ENCODE measurements around the gene PPM1L.
"Not testable (repeated sequence)": the region's sequence is repeated elsewhere in the genome, so short reads cannot be mapped to it uniquely, and the experiment has no call there.

PPM1L gene

DNA sequence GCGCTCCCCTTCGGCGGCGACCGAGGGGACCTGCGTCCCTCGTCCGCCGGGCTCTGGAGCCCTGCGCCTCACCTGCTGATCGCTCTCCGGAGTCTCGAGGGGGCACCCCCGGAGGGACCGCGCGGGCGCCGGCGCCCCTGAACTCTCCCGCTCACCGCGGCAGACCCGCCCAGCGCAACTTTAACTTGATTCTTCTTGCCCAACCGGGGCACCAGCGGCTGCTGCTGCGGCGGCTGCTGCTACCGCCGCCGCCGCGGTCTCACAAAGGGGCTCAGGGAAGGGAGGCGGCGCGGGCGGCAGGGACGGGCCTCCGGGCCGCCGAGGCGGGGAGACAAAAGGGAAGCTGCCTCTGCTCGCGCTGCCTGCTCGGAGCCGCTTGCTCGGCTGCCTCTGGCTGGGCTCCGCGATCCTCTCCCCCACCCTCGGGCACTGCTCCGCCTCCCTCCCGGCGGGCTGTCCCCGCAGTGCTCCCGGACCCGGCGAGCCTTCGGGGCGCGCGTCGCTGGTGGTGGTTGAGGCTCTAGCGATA is at the start of gene PPM1L:
PPM1L (plus strand) TSS at position 456 of the 529 bp plus-strand sequence.
- Histone ChIP-seq H3K27me3 (ENCODE audit: control insufficient read depth in 5 of 5, insufficient read depth in 4 of 5, low read length in 5 of 5) (no peaks in the 10 kb centered on the region), H3K9ac (ENCODE audit: low read length in 5 of 5) (peak within 1 kb of the TSS; percentile 73 to 93 (median 88)), H3K9me3 (ENCODE audit: control insufficient read depth in 5 of 5, low read length in 5 of 5) (no peaks in the 10 kb centered on the region), H3K36me3 (ENCODE audit: control insufficient read depth in 5 of 5, insufficient read depth in 5 of 5, low read length in 5 of 5) (no peaks in the 10 kb centered on the region), H3K27ac (ENCODE audit: low read depth, low read length) (peak within 1 kb of the TSS; percentile 92), H3K4me3 (ENCODE audit: low read depth in 1 of 5, low read length in 5 of 5) (peak within 1 kb of the TSS; percentile 72 to 97 (median 86)), H3K4me1 (ENCODE audit: control insufficient read depth in 5 of 5, insufficient read depth in 5 of 5, low read length in 5 of 5) (peaks cover 4 to 44% (median 38%) of the 10 kb centered on the region in 5 donors)

- H3K4me3 ChIP-seq (ENCODE audit: low read depth in 1 of 5, low read length in 5 of 5), result no peak overlapping the region
- peaks cover 0 to 3% (median 0%) of the 10 kb centered on the region in 5 donors for H3K27me3 ChIP-seq (ENCODE audit: control insufficient read depth in 5 of 5, insufficient read depth in 4 of 5, low read length in 5 of 5)
- no peak overlapping the region for H3K27ac ChIP-seq (ENCODE audit: low read depth, low read length)
- no peak overlapping the region for H3K9ac ChIP-seq (ENCODE audit: low read length in 5 of 5)
- no peaks in the 10 kb centered on the region for H3K4me1 ChIP-seq (ENCODE audit: control insufficient read depth in 5 of 5, insufficient read depth in 5 of 5, low read length in 5 of 5)
- no peaks in the 10 kb centered on the region for H3K36me3 ChIP-seq (ENCODE audit: control insufficient read depth in 5 of 5, insufficient read depth in 5 of 5, low read length in 5 of 5)
- H3K9me3 ChIP-seq (ENCODE audit: control insufficient read depth in 5 of 5, low read length in 5 of 5), result no peaks in the 10 kb centered on the region
These were observed 48.7 kb upstream of the PPM1L start for GRCh38 chr3:160707187-160707794.

GRCh38 chr3:160709477-160710182 is 46.4 kb upstream of the PPM1L start:
- Histone ChIP-seq H3K9ac (ENCODE audit: low read length in 5 of 5) (no peak overlapping the region), H3K36me3 (ENCODE audit: control insufficient read depth in 5 of 5, insufficient read depth in 5 of 5, low read length in 5 of 5) (no peaks in the 10 kb centered on the region), H3K27me3 (ENCODE audit: control insufficient read depth in 5 of 5, insufficient read depth in 4 of 5, low read length in 5 of 5) (peaks cover 0 to 3% (median 0%) of the 10 kb centered on the region in 5 donors), H3K27ac (ENCODE audit: low read depth, low read length) (no peak overlapping the region), H3K4me3 (ENCODE audit: low read depth in 1 of 5, low read length in 5 of 5) (no peak overlapping the region), H3K9me3 (ENCODE audit: control insufficient read depth in 5 of 5, low read length in 5 of 5) (no peaks in the 10 kb centered on the region), H3K4me1 (ENCODE audit: control insufficient read depth in 5 of 5, insufficient read depth in 5 of 5, low read length in 5 of 5) (no peaks in the 10 kb centered on the region)

DNA sequence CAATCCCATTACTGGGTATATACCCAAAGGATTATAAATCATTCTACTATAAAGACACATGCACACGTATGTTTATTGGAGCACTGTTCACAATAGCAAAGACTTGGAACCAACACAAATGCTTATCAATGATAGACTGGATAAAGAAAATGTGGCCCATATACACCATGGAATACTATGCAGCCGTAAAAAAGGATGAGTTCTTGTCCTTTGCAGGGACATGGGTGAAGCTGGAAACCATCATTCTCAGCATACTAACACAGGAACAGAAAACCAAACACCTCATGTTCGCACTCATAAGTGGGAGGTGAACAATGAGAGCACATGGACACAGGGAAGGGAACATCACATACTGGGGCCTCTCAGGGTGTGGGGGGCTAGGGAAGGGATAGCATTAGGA is 42.9 kb upstream of the PPM1L start:
- H3K4me1 ChIP-seq (ENCODE audit: control insufficient read depth in 5 of 5, insufficient read depth in 5 of 5, low read length in 5 of 5); H3K27me3 ChIP-seq (ENCODE audit: control insufficient read depth in 5 of 5, insufficient read depth in 4 of 5, low read length in 5 of 5); H3K4me3 ChIP-seq (ENCODE audit: low read depth in 1 of 5, low read length in 5 of 5); H3K9ac ChIP-seq (ENCODE audit: low read length in 5 of 5); H3K9me3 ChIP-seq (ENCODE audit: control insufficient read depth in 5 of 5, low read length in 5 of 5); H3K27ac ChIP-seq (ENCODE audit: low read depth, low read length); H3K36me3 ChIP-seq (ENCODE audit: control insufficient read depth in 5 of 5, insufficient read depth in 5 of 5, low read length in 5 of 5): not testable (repeated sequence)

GRCh38 chr3:160719710-160720109 is 36.3 kb upstream of the PPM1L start:
- H3K27ac ChIP-seq (ENCODE audit: low read depth, low read length), result no peak overlapping the region
- no peaks in the 10 kb centered on the region for H3K4me1 ChIP-seq (ENCODE audit: control insufficient read depth in 5 of 5, insufficient read depth in 5 of 5, low read length in 5 of 5)
- no peak overlapping the region for H3K9ac ChIP-seq (ENCODE audit: low read length in 5 of 5)
- no peaks in the 10 kb centered on the region for H3K9me3 ChIP-seq (ENCODE audit: control insufficient read depth in 5 of 5, low read length in 5 of 5)
- H3K27me3 ChIP-seq (ENCODE audit: control insufficient read depth in 5 of 5, insufficient read depth in 4 of 5, low read length in 5 of 5), result no peaks in the 10 kb centered on the region
- no peak overlapping the region for H3K4me3 ChIP-seq (ENCODE audit: low read depth in 1 of 5, low read length in 5 of 5)
- no peaks in the 10 kb centered on the region for H3K36me3 ChIP-seq (ENCODE audit: control insufficient read depth in 5 of 5, insufficient read depth in 5 of 5, low read length in 5 of 5)

DNA sequence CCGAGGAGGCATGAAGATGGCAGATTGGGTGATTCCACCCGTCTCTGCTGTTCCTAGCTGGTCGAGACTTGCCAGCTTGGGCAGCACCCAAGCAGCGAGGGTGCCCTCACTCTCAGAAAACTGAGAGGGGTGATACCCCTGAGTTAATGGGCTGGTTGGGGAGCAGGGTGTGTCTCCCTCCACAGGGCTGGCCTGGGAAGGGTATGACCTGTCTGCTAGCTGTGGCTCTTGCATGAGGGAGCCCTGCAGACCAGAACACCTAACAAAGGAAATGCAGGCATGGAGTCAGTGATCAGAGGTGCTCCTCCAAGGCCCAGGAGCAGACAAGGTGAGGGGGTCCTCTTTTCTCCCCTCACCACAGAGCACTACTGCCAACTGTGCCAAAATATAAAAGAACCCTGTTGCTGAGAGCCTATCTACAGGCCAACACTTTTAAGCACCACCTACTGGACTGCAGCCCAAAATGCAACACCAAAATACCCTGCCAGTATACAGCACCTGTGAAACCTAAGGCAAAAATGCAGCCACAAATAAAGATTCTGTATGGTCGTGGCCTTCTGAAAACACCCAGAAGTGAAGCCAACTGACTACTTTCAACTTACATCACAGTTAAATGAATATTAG is 35.8 kb upstream of the PPM1L start:
- Histone ChIP-seq H3K27ac (ENCODE audit: low read depth, low read length) (no peak overlapping the region), H3K4me1 (ENCODE audit: control insufficient read depth in 5 of 5, insufficient read depth in 5 of 5, low read length in 5 of 5) (no peaks in the 10 kb centered on the region), H3K4me3 (ENCODE audit: low read depth in 1 of 5, low read length in 5 of 5) (no peak overlapping the region), H3K27me3 (ENCODE audit: control insufficient read depth in 5 of 5, insufficient read depth in 4 of 5, low read length in 5 of 5) (no peaks in the 10 kb centered on the region), H3K36me3 (ENCODE audit: control insufficient read depth in 5 of 5, insufficient read depth in 5 of 5, low read length in 5 of 5) (no peaks in the 10 kb centered on the region), H3K9me3 (ENCODE audit: control insufficient read depth in 5 of 5, low read length in 5 of 5) (no peaks in the 10 kb centered on the region), H3K9ac (ENCODE audit: low read length in 5 of 5) (no peak overlapping the region)

DNA sequence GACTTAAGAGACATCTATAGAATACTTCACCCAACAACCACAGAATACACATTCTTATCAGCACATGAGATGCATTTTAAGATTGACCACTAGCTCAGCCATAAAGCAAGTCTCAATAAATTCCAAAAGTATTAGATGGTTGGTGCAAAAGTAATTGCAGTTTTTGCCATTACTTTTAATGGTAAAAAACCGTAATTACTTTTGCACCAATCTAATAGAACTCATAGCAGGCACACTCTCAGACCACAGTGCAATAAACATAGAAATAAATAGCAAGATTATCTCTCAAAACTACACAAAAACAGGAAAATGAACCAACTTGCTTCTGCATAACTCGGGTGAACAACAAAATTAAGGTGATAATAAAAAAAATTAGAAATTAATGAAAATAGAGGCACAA is 33.7 kb upstream of the PPM1L start:
- Histone ChIP-seq H3K27ac (ENCODE audit: low read depth, low read length) (no peak overlapping the region), H3K9me3 (ENCODE audit: control insufficient read depth in 5 of 5, low read length in 5 of 5) (no peaks in the 10 kb centered on the region), H3K4me3 (ENCODE audit: low read depth in 1 of 5, low read length in 5 of 5) (no peak overlapping the region), H3K9ac (ENCODE audit: low read length in 5 of 5) (no peak overlapping the region), H3K4me1 (ENCODE audit: control insufficient read depth in 5 of 5, insufficient read depth in 5 of 5, low read length in 5 of 5) (no peaks in the 10 kb centered on the region), H3K36me3 (ENCODE audit: control insufficient read depth in 5 of 5, insufficient read depth in 5 of 5, low read length in 5 of 5) (no peaks in the 10 kb centered on the region), H3K27me3 (ENCODE audit: control insufficient read depth in 5 of 5, insufficient read depth in 4 of 5, low read length in 5 of 5) (no peaks in the 10 kb centered on the region)

DNA sequence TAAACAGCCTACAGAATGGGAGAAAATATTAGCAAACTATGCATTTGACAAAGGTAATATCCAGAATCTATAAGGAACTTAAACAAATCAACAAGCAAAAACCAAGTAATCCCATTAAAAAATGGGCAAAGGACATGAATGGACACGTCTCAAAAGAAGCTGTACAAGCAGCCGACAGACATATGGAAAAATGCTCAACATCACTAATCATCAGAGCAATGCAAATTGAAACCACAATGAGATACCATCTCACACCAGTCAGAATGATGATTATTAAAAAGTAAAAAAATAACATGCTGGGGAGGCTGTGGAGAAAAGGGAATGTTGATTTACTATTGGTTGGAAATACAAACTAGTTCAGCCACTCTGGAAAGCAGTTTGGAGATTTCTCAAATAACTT is 30.7 kb upstream of the PPM1L start:
- H3K27me3 ChIP-seq (ENCODE audit: control insufficient read depth in 5 of 5, insufficient read depth in 4 of 5, low read length in 5 of 5), result no peaks in the 10 kb centered on the region
- no peaks in the 10 kb centered on the region for H3K36me3 ChIP-seq (ENCODE audit: control insufficient read depth in 5 of 5, insufficient read depth in 5 of 5, low read length in 5 of 5)
- H3K27ac ChIP-seq (ENCODE audit: low read depth, low read length), result no peak overlapping the region
- H3K9ac ChIP-seq (ENCODE audit: low read length in 5 of 5), result no peak overlapping the region
- no peak overlapping the region for H3K4me3 ChIP-seq (ENCODE audit: low read depth in 1 of 5, low read length in 5 of 5)
- H3K4me1 ChIP-seq (ENCODE audit: control insufficient read depth in 5 of 5, insufficient read depth in 5 of 5, low read length in 5 of 5), result no peaks in the 10 kb centered on the region
- H3K9me3 ChIP-seq (ENCODE audit: control insufficient read depth in 5 of 5, low read length in 5 of 5), result no peaks in the 10 kb centered on the region

GRCh38 chr3:160735826-160736225 is 20.2 kb upstream of the PPM1L start:
- no peaks in the 10 kb centered on the region for H3K27me3 ChIP-seq (ENCODE audit: control insufficient read depth in 5 of 5, insufficient read depth in 4 of 5, low read length in 5 of 5)
- peaks cover 5 to 37% (median 19%) of the 10 kb centered on the region in 5 donors for H3K4me1 ChIP-seq (ENCODE audit: control insufficient read depth in 5 of 5, insufficient read depth in 5 of 5, low read length in 5 of 5)
- no peak overlapping the region for H3K9ac ChIP-seq (ENCODE audit: low read length in 5 of 5)
- H3K4me3 ChIP-seq (ENCODE audit: low read depth in 1 of 5, low read length in 5 of 5), result no peak overlapping the region
- no peaks in the 10 kb centered on the region for H3K9me3 ChIP-seq (ENCODE audit: control insufficient read depth in 5 of 5, low read length in 5 of 5)
- no peaks in the 10 kb centered on the region for H3K36me3 ChIP-seq (ENCODE audit: control insufficient read depth in 5 of 5, insufficient read depth in 5 of 5, low read length in 5 of 5)
- no peak overlapping the region for H3K27ac ChIP-seq (ENCODE audit: low read depth, low read length)

DNA sequence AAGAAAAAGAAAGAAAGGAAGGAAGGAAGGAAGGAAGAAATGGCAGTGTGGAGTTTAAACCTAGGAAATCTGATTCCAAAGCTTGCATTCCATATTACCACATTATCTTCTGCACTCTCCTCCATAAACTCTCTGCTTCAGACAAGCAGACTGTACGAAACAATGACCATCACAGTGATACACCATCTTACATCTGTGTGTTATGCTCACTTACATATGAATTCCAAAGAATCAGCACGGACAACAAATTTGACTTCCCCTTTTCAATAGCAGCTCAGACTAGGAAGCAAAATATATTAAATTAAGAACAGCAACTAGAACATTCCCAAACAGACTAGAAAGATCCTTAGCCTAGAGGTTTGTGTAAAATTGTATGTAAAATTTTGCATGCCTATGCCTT is 18.0 kb upstream of the PPM1L start:
- Histone ChIP-seq H3K9ac (ENCODE audit: low read length in 5 of 5) (no peak overlapping the region), H3K4me1 (ENCODE audit: control insufficient read depth in 5 of 5, insufficient read depth in 5 of 5, low read length in 5 of 5) (peaks cover 5 to 37% (median 19%) of the 10 kb centered on the region in 5 donors), H3K27me3 (ENCODE audit: control insufficient read depth in 5 of 5, insufficient read depth in 4 of 5, low read length in 5 of 5) (no peaks in the 10 kb centered on the region), H3K9me3 (ENCODE audit: control insufficient read depth in 5 of 5, low read length in 5 of 5) (no peaks in the 10 kb centered on the region), H3K4me3 (ENCODE audit: low read depth in 1 of 5, low read length in 5 of 5) (no peak overlapping the region), H3K27ac (ENCODE audit: low read depth, low read length) (no peak overlapping the region), H3K36me3 (ENCODE audit: control insufficient read depth in 5 of 5, insufficient read depth in 5 of 5, low read length in 5 of 5) (no peaks in the 10 kb centered on the region)
